SK-N-SH (cell line): ENCODE measurements around the gene HEPACAM.

Source experiments
- CTCF ChIP-seq: fragments of 200-600 bp; sonication (generic); IDR thresholded peaks from 2 replicates; pipeline ENCODE4 v1.6.1; 2017; ENCODE audit warnings: antibody characterized with exemption, mild to moderate bottlenecking, moderate library complexity
- EP300 ChIP-seq, 2 experiments: IDR thresholded peaks; 2 replicates each; pipeline versions ENCODE4 v1.4.0 to v1.6.1; 2012; ENCODE audit warnings: borderline replicate concordance in 1 of 2, low read depth in 1 of 2, low read length in 1 of 2
- MXI1 ChIP-seq: IDR thresholded peaks from 2 replicates; pipeline ENCODE4 v1.6.1; 2012; ENCODE audit warnings: mild to moderate bottlenecking, low read depth, low read length, improper control_type of control experiment
- RAD21 ChIP-seq: IDR thresholded peaks from 2 replicates; pipeline ENCODE4 v1.6.1; 2012; ENCODE audit warnings: mild to moderate bottlenecking, low read length
- RCOR1 ChIP-seq: fragments of 150-350 bp; IDR thresholded peaks from 2 replicates; pipeline ENCODE4 v1.6.1; 2017; ENCODE audit warnings: antibody characterized with exemption, low read length
- RXRA ChIP-seq: IDR thresholded peaks from 2 replicates; pipeline ENCODE4 v1.4.0; 2012; ENCODE audit warnings: low read depth, mild to moderate bottlenecking, borderline replicate concordance
- SIN3A ChIP-seq: IDR thresholded peaks from 2 replicates; pipeline ENCODE4 v1.6.1; 2012; ENCODE audit warnings: low read depth, mild to moderate bottlenecking, low read length, moderate library complexity, borderline replicate concordance
- SMC3 ChIP-seq: IDR thresholded peaks from 2 replicates; pipeline ENCODE4 v1.6.1; 2012; ENCODE audit warnings: low read depth, low read length, improper control_type of control experiment
- TF ChIP-seq, protein P1 (sequence below): IDR thresholded peaks from 2 replicates; pipeline ENCODE4 v1.4.0; 2012; ENCODE audit warnings: low read depth

- TF ChIP-seq SIN3A (no peak), MXI1 (no peak), RXRA (no peak), CTCF (no peak), RAD21 (no peak), EP300 (IDR thresholded peaks at IDR 0.05; ENCODE audit: borderline replicate concordance in 1 of 2, low read depth in 1 of 2, low read length in 1 of 2) (no peak), SMC3 (no peak), RCOR1 (no peak)
- TF ChIP-seq, protein P1, sequence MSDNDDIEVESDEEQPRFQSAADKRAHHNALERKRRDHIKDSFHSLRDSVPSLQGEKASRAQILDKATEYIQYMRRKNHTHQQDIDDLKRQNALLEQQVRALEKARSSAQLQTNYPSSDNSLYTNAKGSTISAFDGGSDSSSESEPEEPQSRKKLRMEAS, result no peak
Observed at GRCh38 chr11:124895471-124895971, 40.3 kb downstream of the HEPACAM start.
